Measurements from ENCODE around the gene TBC1D5.

- TF ChIP-seq CTCF (IDR thresholded peaks at IDR 0.05) (no peak), POLR2A (IDR thresholded peaks at IDR 0.05) (no peak)
Measured at GRCh38 chr3:17443142-17443541, 299.3 kb downstream of the TBC1D5 start.
